Body of pancreas (tissue), 4 donors: ENCODE data around the gene PDE4D. TPM values are rescaled to one million over a fixed set of nuclear protein-coding genes. Genes with fewer than 3 reads are reported as not detected.

Experiments
- ATAC-seq: fragments of 150-250 bp; one replicate; pipeline ENCODE4 v1.9.1; 2016
- DNase-seq, 4 donors: peaks; one replicate each; pipeline ENCODE4 v3.0.0-alpha.2; 2019
- H3K27ac ChIP-seq, 4 donors: fragments of 200-600 bp; sonication (generic); 1 replicate in 3 of 4; 2 replicates in 1 of 4; pipeline versions ENCODE4 v1.5.1 to v1.6.1; 2016 to 2019; ENCODE audit warnings: mild to moderate bottlenecking in 1 of 4, mixed read lengths in 1 of 4, moderate library complexity in 1 of 4
- H3K27me3 ChIP-seq, 2 donors: fragments of 200-600 bp; sonication (generic); one replicate each; pipeline ENCODE4 v1.6.0; 2016; ENCODE audit warnings: mild to moderate bottlenecking in 1 of 2
- H3K36me3 ChIP-seq, 2 donors: fragments of 200-600 bp; sonication (generic); replicated peaks in 1 of 2; 2 replicates each; pipeline ENCODE4 v1.5.1; 2016; ENCODE audit warnings: low read depth in 2 of 2; ENCODE audit not compliant: insufficient read depth in 1 of 2
- H3K4me1 ChIP-seq: fragments of 200-600 bp; sonication (generic); one replicate; pipeline ENCODE4 v1.6.0; 2016
- H3K4me3 ChIP-seq, 2 donors: fragments of 200-600 bp; sonication (generic); 1 replicate in 1 of 2; 2 replicates in 1 of 2; pipeline ENCODE4 v1.5.1; 2016 to 2019
- H3K9me3 ChIP-seq, 3 donors: fragments of 200-600 bp; sonication (generic); 1 replicate in 2 of 3; 2 replicates in 1 of 3; pipeline ENCODE4 v1.5.1; 2016
- CTCF ChIP-seq, 7 experiments: fragments of 450-650 bp in 4 of 7; fragments of 200-600 bp in 3 of 7; sonication (generic) in 3 of 7; IDR thresholded peaks; one replicate each; pipeline ENCODE4 v1.5.1; 2016 to 2019; ENCODE audit warnings: antibody characterized with exemption in 7 of 7
- POLR2A ChIP-seq, 3 donors: fragments of 450-650 bp; IDR thresholded peaks; one replicate each; pipeline ENCODE4 v1.6.1; 2016; ENCODE audit warnings: antibody characterized with exemption in 3 of 3, mild to moderate bottlenecking in 2 of 3
- WGBS, 2 donors: methylation state at CpG; one replicate each; pipeline ENCODE4 v1.1.5; 2017; 5-methylcytosine and 5-hydroxymethylcytosine counted together
- intact Hi-C: fragments of 100-400 bp; cut with DNase I; formaldehyde crosslinking; loops from one replicate; pipeline ENCODE4 v1.15.1; 2023
- total RNA-seq, 2 donors: library from RNA; depleted of rRNA; stranded (reverse); fragments of >200 nt; gene quantifications; one replicate each; pipeline ENCODE4 v1.1.0, GENCODE V29; 2016

Gene PDE4D
- total RNA-seq, 2 donors from 2014 or later: 8.6 to 9.2 TPM

GRCh38 chr5:59703789-59704188 is 189.7 kb downstream of the PDE4D start:
- H3K27me3 ChIP-seq: no peaks in the 10 kb centered on the region
- no peaks in the 10 kb centered on the region for H3K36me3 ChIP-seq
- no peak for ATAC-seq
- H3K9me3 ChIP-seq: no peaks in the 10 kb centered on the region
- intact Hi-C loops: no loop called here
- WGBS, 2 donors: 67 to 68% methylated on average over 2 of the region's 2 CpGs
- no peak overlapping the region for H3K4me3 ChIP-seq
- DNase-seq: no peak
- TF ChIP-seq CTCF (IDR thresholded peaks at IDR 0.05) (no peak), POLR2A (IDR thresholded peaks at IDR 0.05) (no peak)
- no peaks in the 10 kb centered on the region for H3K4me1 ChIP-seq
- no peak overlapping the region for H3K27ac ChIP-seq

GRCh38 chr5:59698207-59699178 is 195.0 kb downstream of the PDE4D start:
- intact Hi-C loops: no loop called here
- Histone ChIP-seq H3K27ac (no peak overlapping the region), H3K36me3 (no peaks in the 10 kb centered on the region), H3K4me3 (no peak overlapping the region), H3K9me3 (no peaks in the 10 kb centered on the region), H3K27me3 (no peaks in the 10 kb centered on the region), H3K4me1 (no peaks in the 10 kb centered on the region)
- DNase-seq (no peak), ATAC-seq (no peak)
- no peak for TF ChIP-seq CTCF (IDR thresholded peaks at IDR 0.05)
- TF ChIP-seq POLR2A (IDR thresholded peaks at IDR 0.05): no peak
- WGBS, 2 donors: 85 to 91% methylated on average over 6 of the region's 6 CpGs

- H3K36me3 ChIP-seq: no peaks in the 10 kb centered on the region
- no peaks in the 10 kb centered on the region for H3K9me3 ChIP-seq
- H3K4me1 ChIP-seq: no peaks in the 10 kb centered on the region
- WGBS, 2 donors: 68 to 90% methylated on average over 4 of the region's 4 CpGs
- no peak for TF ChIP-seq POLR2A (IDR thresholded peaks at IDR 0.05)
- TF ChIP-seq CTCF (IDR thresholded peaks at IDR 0.05): no peak
- DNase-seq (no peak), ATAC-seq (no peak)
- intact Hi-C loops: no loop called here
- no peaks in the 10 kb centered on the region for H3K27me3 ChIP-seq
- no peak overlapping the region for H3K27ac ChIP-seq
- H3K4me3 ChIP-seq: no peak overlapping the region
Observed at GRCh38 chr5:59694411-59694810, 199.1 kb downstream of the PDE4D start.

- intact Hi-C loops: no loop called here
- ATAC-seq: no peak
- Histone ChIP-seq H3K27ac (no peak overlapping the region), H3K9me3 (no peaks in the 10 kb centered on the region), H3K36me3 (no peaks in the 10 kb centered on the region), H3K4me1 (no peaks in the 10 kb centered on the region), H3K27me3 (no peaks in the 10 kb centered on the region), H3K4me3 (no peak overlapping the region)
- no peak for DNase-seq
- TF ChIP-seq POLR2A (IDR thresholded peaks at IDR 0.05): no peak
- TF ChIP-seq CTCF (IDR thresholded peaks at IDR 0.05): no peak
- 36 to 37% methylated on average over 6 of the region's 6 CpGs for WGBS, 2 donors
Observed at GRCh38 chr5:59693492-59694309, 199.8 kb downstream of the PDE4D start.
